ENCODE measurements around the gene KRTAP22-1. TPM values are rescaled to one million over a fixed set of nuclear protein-coding genes. Genes with fewer than 3 reads are reported as not detected.

KRTAP22-1 gene
- total RNA-seq (2014; rRNA removed; shearing (Covaris generic)): not detected in 2 replicates

DNA sequence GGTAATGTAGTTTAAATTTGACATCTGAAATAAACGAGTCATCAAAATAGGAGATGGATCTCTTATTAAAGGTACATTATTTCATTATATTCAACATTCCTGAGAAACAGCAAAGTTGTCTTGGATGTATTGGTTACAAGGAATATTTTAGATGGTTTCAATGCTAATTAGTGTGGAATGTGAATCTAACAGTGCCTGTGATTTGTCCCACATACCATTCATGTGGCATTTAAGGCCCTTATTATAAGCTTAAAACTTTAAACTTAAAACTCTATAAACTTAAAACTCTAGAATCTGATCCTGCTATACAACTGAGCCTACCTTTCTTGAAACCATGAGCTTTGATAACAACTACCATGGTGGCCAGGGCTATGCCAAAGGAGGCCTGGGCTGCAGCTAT, at the start of gene KRTAP22-1:
Gene KRTAP22-1 (plus strand): TSS at position 301 of the 400 bp plus-strand sequence.
- Histone ChIP-seq H3K4me3 (ENCODE audit: insufficient read depth, low read depth, low read length) (no peak within 1 kb of the TSS), H3K27me3 (ENCODE audit: control insufficient read depth, insufficient read depth, low read length) (no peaks in the 10 kb centered on the region), H3K36me3 (replicated peaks; ENCODE audit: control insufficient read depth, insufficient read depth, low read length) (no peaks in the 10 kb centered on the region)
- DNase-seq: no peak

DNA sequence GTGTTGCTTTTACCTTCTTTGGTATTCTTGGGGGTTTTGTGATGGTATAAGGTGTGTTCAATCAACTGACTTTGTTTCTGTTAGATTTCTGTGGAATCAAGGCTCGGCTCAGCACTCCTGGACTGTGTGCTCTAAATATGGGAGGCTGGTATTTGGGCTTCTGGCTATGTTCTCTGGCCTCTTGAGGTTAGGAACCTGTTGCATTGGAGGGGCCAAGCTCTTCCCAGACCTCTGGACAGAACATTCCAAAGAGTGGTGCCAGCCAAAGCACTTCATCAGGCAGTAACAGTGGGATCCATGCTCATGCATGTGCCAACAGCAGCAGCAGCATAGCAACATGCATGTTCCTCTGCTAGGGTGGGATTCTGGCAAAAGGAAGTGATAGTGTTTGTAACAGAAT, 48.1 kb upstream of the KRTAP22-1 start:
- Histone ChIP-seq H3K27me3 (ENCODE audit: control insufficient read depth, insufficient read depth, low read length) (no peaks in the 10 kb centered on the region), H3K36me3 (replicated peaks; ENCODE audit: control insufficient read depth, insufficient read depth, low read length) (no peaks in the 10 kb centered on the region), H3K4me3 (ENCODE audit: insufficient read depth, low read depth, low read length) (no peak overlapping the region)
- DNase-seq: no peak

GRCh38 chr21:30555095-30555494, 45.8 kb upstream of the KRTAP22-1 start:
- Histone ChIP-seq H3K36me3 (replicated peaks; ENCODE audit: control insufficient read depth, insufficient read depth, low read length) (no peaks in the 10 kb centered on the region), H3K27me3 (ENCODE audit: control insufficient read depth, insufficient read depth, low read length) (no peaks in the 10 kb centered on the region), H3K4me3 (ENCODE audit: insufficient read depth, low read depth, low read length) (no peak overlapping the region)
- DNase-seq: no peak

DNA sequence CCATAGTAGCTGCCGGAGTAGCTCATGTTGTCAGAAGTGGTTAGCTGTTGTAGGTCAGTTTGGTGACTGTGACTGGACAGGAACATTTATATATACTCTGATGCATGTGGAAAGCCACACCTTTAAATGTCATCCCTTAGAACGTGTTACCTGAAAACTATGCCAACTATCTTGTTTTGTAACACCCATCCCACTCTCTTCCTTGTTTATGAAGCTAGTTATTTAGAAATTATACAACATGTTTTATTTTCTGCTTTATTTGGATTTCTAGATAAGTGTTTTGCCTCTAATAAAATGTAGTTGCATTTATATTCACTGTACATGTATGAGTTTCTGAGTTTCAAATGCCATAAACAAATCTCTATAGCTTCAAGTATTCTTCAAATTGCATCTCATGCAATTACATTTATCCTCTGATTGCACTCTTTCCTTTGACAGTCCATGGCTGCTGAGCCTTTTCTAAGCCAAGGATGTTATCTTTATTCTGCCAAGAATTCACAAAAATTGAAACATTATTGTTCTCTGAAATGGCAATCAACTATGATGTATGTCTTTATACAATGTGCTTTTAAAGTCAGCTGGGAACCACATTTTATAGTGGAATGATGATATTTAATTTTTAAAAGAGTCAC, 39.5 kb upstream of the KRTAP22-1 start, which contains the start of gene KRTAP19-7:
Gene KRTAP19-7 (minus strand): TSS at position 51 of the 632 bp plus-strand sequence. CDS start 25 bp downstream, at position 26.
- DNase-seq: no peak
- no peak within 1 kb of the TSS for H3K4me3 ChIP-seq (ENCODE audit: insufficient read depth, low read depth, low read length)
- no peaks in the 10 kb centered on the region for H3K27me3 ChIP-seq (ENCODE audit: control insufficient read depth, insufficient read depth, low read length)
- H3K36me3 ChIP-seq (replicated peaks; ENCODE audit: control insufficient read depth, insufficient read depth, low read length): no peaks in the 10 kb centered on the region

- no peak for DNase-seq
- Histone ChIP-seq H3K4me3 (ENCODE audit: insufficient read depth, low read depth, low read length) (no peak overlapping the region), H3K36me3 (replicated peaks; ENCODE audit: control insufficient read depth, insufficient read depth, low read length) (no peaks in the 10 kb centered on the region), H3K27me3 (ENCODE audit: control insufficient read depth, insufficient read depth, low read length) (no peaks in the 10 kb centered on the region)
Measured at GRCh38 chr21:30561957-30562356, 38.9 kb upstream of the KRTAP22-1 start.

GRCh38 chr21:30563072-30563471, 37.8 kb upstream of the KRTAP22-1 start:
- Histone ChIP-seq H3K36me3 (replicated peaks; ENCODE audit: control insufficient read depth, insufficient read depth, low read length) (no peaks in the 10 kb centered on the region), H3K4me3 (ENCODE audit: insufficient read depth, low read depth, low read length) (no peak overlapping the region), H3K27me3 (ENCODE audit: control insufficient read depth, insufficient read depth, low read length) (no peaks in the 10 kb centered on the region)
- no peak for DNase-seq

- H3K4me3 ChIP-seq (ENCODE audit: insufficient read depth, low read depth, low read length): no peak overlapping the region
Measured at GRCh38 chr21:30563630-30564029, 37.3 kb upstream of the KRTAP22-1 start.

GRCh38 chr21:30567617-30568016, 33.3 kb upstream of the KRTAP22-1 start:
- no peaks in the 10 kb centered on the region for H3K27me3 ChIP-seq (ENCODE audit: control insufficient read depth, insufficient read depth, low read length)
- DNase-seq: no peak

More at GRCh38 chr21:30563630-30564029, 37.3 kb upstream of the KRTAP22-1 start:
- no peaks in the 10 kb centered on the region for H3K36me3 ChIP-seq (replicated peaks; ENCODE audit: control insufficient read depth, insufficient read depth, low read length)
- H3K27me3 ChIP-seq (ENCODE audit: control insufficient read depth, insufficient read depth, low read length): no peaks in the 10 kb centered on the region
- no peak for DNase-seq

DNA sequence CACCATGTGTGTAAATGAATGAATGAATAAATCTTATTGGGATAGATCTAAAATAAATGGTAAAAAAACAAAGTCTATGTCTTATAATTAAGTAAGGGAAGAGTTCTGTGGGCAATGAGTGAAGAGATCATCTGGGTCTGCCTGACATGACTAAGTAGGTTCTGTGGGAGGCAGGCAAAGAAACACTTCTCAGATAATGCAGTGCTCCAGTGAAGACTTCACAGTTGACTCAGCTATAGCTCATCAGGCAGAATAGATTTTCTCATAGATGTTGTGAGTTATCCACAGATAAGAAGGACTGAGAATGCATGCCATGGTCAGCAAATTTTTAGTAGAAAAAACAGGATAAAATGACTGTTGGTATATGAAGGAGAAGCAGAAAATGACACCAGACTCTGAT, 23.1 kb upstream of the KRTAP22-1 start:
- Histone ChIP-seq H3K27me3 (ENCODE audit: control insufficient read depth, insufficient read depth, low read length) (no peaks in the 10 kb centered on the region), H3K4me3 (ENCODE audit: insufficient read depth, low read depth, low read length) (no peak overlapping the region), H3K36me3 (replicated peaks; ENCODE audit: control insufficient read depth, insufficient read depth, low read length) (no peaks in the 10 kb centered on the region)
- no peak for DNase-seq

More at GRCh38 chr21:30567617-30568016, 33.3 kb upstream of the KRTAP22-1 start:
- Histone ChIP-seq H3K36me3 (replicated peaks; ENCODE audit: control insufficient read depth, insufficient read depth, low read length) (no peaks in the 10 kb centered on the region), H3K4me3 (ENCODE audit: insufficient read depth, low read depth, low read length) (no peak overlapping the region)

- Histone ChIP-seq H3K36me3 (replicated peaks; ENCODE audit: control insufficient read depth, insufficient read depth, low read length) (no peaks in the 10 kb centered on the region), H3K4me3 (ENCODE audit: insufficient read depth, low read depth, low read length) (no peak overlapping the region), H3K27me3 (ENCODE audit: control insufficient read depth, insufficient read depth, low read length) (no peaks in the 10 kb centered on the region)
- DNase-seq: no peak
Measured at GRCh38 chr21:30579346-30579745, 21.5 kb upstream of the KRTAP22-1 start.

GRCh38 chr21:30580132-30580531, 20.8 kb upstream of the KRTAP22-1 start:
- no peak for DNase-seq
- no peak overlapping the region for H3K4me3 ChIP-seq (ENCODE audit: insufficient read depth, low read depth, low read length)
- H3K27me3 ChIP-seq (ENCODE audit: control insufficient read depth, insufficient read depth, low read length): no peaks in the 10 kb centered on the region
- no peaks in the 10 kb centered on the region for H3K36me3 ChIP-seq (replicated peaks; ENCODE audit: control insufficient read depth, insufficient read depth, low read length)

- no peaks in the 10 kb centered on the region for H3K27me3 ChIP-seq (ENCODE audit: control insufficient read depth, insufficient read depth, low read length)
- H3K4me3 ChIP-seq (ENCODE audit: insufficient read depth, low read depth, low read length): no peak overlapping the region
- no peaks in the 10 kb centered on the region for H3K36me3 ChIP-seq (replicated peaks; ENCODE audit: control insufficient read depth, insufficient read depth, low read length)
- DNase-seq: no peak
Measured at GRCh38 chr21:30582870-30583269, 18.0 kb upstream of the KRTAP22-1 start.

DNA sequence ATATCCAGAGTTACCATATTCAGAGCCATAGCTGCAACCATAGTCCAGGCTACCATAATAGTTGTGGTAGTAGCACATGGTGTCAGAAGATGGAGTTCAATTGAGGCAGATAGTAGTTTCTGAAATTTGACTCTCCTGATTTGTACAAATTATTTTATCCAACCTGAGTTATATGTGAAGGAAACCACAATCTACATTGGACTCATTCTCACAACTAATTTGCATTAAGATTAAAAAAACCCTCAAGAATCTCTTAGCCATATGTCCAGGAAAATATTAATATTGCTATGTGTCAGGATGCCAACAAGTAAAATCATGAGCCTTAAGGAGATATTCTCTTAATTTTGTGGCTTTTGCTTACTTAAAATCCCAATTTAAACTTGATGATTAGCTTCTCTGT, 10.6 kb upstream of the KRTAP22-1 start, which contains the start of gene KRTAP22-2:
Gene KRTAP22-2 (minus strand): TSS at position 101 of the 400 bp plus-strand sequence.
- Histone ChIP-seq H3K27me3 (ENCODE audit: control insufficient read depth, insufficient read depth, low read length) (no peaks in the 10 kb centered on the region), H3K4me3 (ENCODE audit: insufficient read depth, low read depth, low read length) (no peak within 1 kb of the TSS), H3K36me3 (replicated peaks; ENCODE audit: control insufficient read depth, insufficient read depth, low read length) (no peaks in the 10 kb centered on the region)
- DNase-seq: no peak

GRCh38 chr21:30592140-30592539, 8.7 kb upstream of the KRTAP22-1 start, which contains the start of gene KRTAP6-3:
TSS of gene KRTAP6-3 (plus strand) at chr21:30592440. CDS start at chr21:30592446, 6 bp downstream.
- Histone ChIP-seq H3K27me3 (ENCODE audit: control insufficient read depth, insufficient read depth, low read length) (no peaks in the 10 kb centered on the region), H3K36me3 (replicated peaks; ENCODE audit: control insufficient read depth, insufficient read depth, low read length) (no peaks in the 10 kb centered on the region), H3K4me3 (ENCODE audit: insufficient read depth, low read depth, low read length) (no peak within 1 kb of the TSS)
- DNase-seq: no peak

DNA sequence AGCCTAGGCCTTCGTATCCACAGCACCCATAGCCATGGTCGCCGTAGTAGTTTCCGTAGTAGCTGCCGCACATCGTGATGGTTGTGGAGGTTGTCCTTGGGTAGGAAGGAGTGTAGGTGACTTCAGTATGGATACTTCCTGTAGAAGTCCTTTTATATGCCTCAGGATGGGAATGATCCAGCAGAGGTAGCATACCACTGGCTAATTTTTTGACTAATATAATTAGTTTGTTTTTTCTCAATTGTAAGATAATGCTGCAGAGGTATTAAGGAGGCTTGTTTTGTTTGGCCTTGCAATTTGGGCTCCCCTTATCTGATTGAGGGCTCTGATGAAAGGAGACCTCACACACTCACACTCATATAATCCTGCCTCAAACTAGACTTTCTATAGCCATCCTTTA, 2.1 kb upstream of the KRTAP22-1 start, which contains the start of gene KRTAP6-2:
Gene KRTAP6-2 (minus strand): TSS at position 101 of the 400 bp plus-strand sequence. CDS start 28 bp downstream, at position 73.
- H3K4me3 ChIP-seq (ENCODE audit: insufficient read depth, low read depth, low read length): no peak within 1 kb of the TSS
- H3K36me3 ChIP-seq (replicated peaks; ENCODE audit: control insufficient read depth, insufficient read depth, low read length): no peaks in the 10 kb centered on the region
- no peaks in the 10 kb centered on the region for H3K27me3 ChIP-seq (ENCODE audit: control insufficient read depth, insufficient read depth, low read length)
- DNase-seq: no peak
